Measurements from ENCODE around the gene NR4A3.
"Not testable (repeated sequence)": the region's sequence is repeated elsewhere in the genome, so short reads cannot be mapped to it uniquely, and the experiment has no call there.

Gene NR4A3

GRCh38 chr9:99821396-99822108, at the start of gene NR4A3:
Gene NR4A3, plus strand, starts transcription at chr9:99821885. Its CDS starts 6,158 bp downstream, at chr9:99828043.
- DNase-seq (ENCODE audit: low read depth), result peak; percentile 91

GRCh38 chr9:99773468-99774138, 48.1 kb upstream of the NR4A3 start:
- no peak for DNase-seq (ENCODE audit: low read depth)

GRCh38 chr9:99778308-99778707, 43.4 kb upstream of the NR4A3 start:
- peak; percentile 55 for DNase-seq (ENCODE audit: low read depth)

- no peak for DNase-seq (ENCODE audit: low read depth)
These were observed 42.8 kb upstream of the NR4A3 start for GRCh38 chr9:99778836-99779235.

- DNase-seq (ENCODE audit: low read depth), result no peak
These were observed 42.4 kb upstream of the NR4A3 start for GRCh38 chr9:99779277-99779676.

GRCh38 chr9:99782349-99782748, 39.3 kb upstream of the NR4A3 start:
- DNase-seq (ENCODE audit: low read depth), result not testable (repeated sequence)

- DNase-seq (ENCODE audit: low read depth), result no peak
These were observed 38.5 kb upstream of the NR4A3 start for GRCh38 chr9:99782962-99783718.

- DNase-seq (ENCODE audit: low read depth), result no peak
These were observed 37.9 kb upstream of the NR4A3 start for GRCh38 chr9:99783799-99784198.

GRCh38 chr9:99785010-99785590, 36.6 kb upstream of the NR4A3 start:
- no peak for DNase-seq (ENCODE audit: low read depth)

- no peak for DNase-seq (ENCODE audit: low read depth)
These were observed 34.1 kb upstream of the NR4A3 start for GRCh38 chr9:99787556-99787955.

- DNase-seq (ENCODE audit: low read depth), result no peak
These were observed 28.2 kb upstream of the NR4A3 start for GRCh38 chr9:99793528-99793927.

GRCh38 chr9:99796231-99796630, 25.5 kb upstream of the NR4A3 start:
- DNase-seq (ENCODE audit: low read depth), result no peak

GRCh38 chr9:99801775-99802174, 19.9 kb upstream of the NR4A3 start:
- no peak for DNase-seq (ENCODE audit: low read depth)

GRCh38 chr9:99803694-99804093, 18.0 kb upstream of the NR4A3 start:
- DNase-seq (ENCODE audit: low read depth), result no peak

- no peak for DNase-seq (ENCODE audit: low read depth)
These were observed 14.3 kb upstream of the NR4A3 start for GRCh38 chr9:99807276-99807852.

- DNase-seq (ENCODE audit: low read depth), result no peak
These were observed 13.7 kb upstream of the NR4A3 start for GRCh38 chr9:99807956-99808355.

GRCh38 chr9:99808454-99808853, 13.2 kb upstream of the NR4A3 start:
- no peak for DNase-seq (ENCODE audit: low read depth)

- DNase-seq (ENCODE audit: low read depth), result no peak
These were observed 11.9 kb upstream of the NR4A3 start for GRCh38 chr9:99809586-99810319.

GRCh38 chr9:99811172-99811571, 10.5 kb upstream of the NR4A3 start:
- no peak for DNase-seq (ENCODE audit: low read depth)

GRCh38 chr9:99811598-99812383, 9.9 kb upstream of the NR4A3 start:
- DNase-seq (ENCODE audit: low read depth), result no peak

GRCh38 chr9:99813739-99814138, 7.9 kb upstream of the NR4A3 start:
- DNase-seq (ENCODE audit: low read depth), result no peak

Measured in GM04504 (cell line).